GM21576 (cell line): ENCODE data around the gene CR1.
"Not testable (repeated sequence)": the region's sequence is repeated elsewhere in the genome, so short reads cannot be mapped to it uniquely, and the experiment has no call there.

Experiments used
- ATAC-seq: cut with Tn5 transposase; IDR thresholded peaks from one replicate; pipeline ENCODE4 v1.9.1; 2021; ENCODE audit warnings: mild to moderate bottlenecking, moderate library complexity; ENCODE audit not compliant: unreplicated experiment

The CR1 gene

DNA sequence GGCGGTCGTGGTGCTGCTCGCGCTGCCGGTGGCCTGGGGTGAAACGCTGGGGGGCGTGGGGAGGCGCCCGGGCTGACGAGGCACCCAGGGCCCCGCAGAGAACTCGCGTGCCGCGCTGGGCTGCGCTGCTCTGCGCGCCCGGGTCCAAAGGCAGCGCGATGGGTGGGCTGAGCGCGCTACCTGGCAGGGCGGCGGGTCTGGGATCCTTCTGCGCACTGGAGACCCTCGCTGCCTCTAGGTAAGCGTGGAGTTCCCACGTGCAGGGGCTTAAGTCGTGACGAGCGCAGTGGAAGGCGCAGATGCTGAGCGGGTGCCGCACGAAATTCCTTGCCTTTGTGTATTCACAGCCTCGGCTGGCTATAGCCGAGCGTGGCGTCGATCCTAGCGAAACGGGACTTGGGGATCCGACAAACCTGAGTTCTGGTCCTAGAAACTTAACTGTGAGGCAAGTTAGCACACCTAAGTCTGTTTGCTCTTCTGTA lies 173.6 kb downstream of the CR1 start:
- no peak for ATAC-seq

DNA sequence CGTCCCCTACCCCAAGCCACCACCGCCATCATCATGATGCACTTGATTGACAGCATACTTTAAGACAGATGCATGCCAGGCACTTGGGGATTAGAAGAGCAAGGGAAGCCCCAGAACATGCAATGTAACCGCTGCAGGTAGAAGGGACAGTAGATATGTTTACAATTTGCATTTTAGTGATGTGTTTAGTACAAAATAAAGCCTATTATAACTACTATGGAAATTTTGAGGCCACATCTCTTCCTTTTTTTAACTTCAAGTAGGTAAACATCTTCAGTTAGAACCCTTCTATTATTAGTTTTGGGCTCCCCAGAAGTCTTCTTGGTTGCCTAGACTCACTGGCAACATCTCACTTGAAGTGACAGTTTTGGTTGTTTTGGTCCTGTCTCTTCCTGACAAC lies 174.2 kb downstream of the CR1 start:
- ATAC-seq, result peak; percentile 56

- no peak for ATAC-seq
These were observed 175.0 kb downstream of the CR1 start for GRCh38 chr1:207670997-207671396.

GRCh38 chr1:207672522-207673130 lies 176.7 kb downstream of the CR1 start:
- ATAC-seq, result no peak

DNA sequence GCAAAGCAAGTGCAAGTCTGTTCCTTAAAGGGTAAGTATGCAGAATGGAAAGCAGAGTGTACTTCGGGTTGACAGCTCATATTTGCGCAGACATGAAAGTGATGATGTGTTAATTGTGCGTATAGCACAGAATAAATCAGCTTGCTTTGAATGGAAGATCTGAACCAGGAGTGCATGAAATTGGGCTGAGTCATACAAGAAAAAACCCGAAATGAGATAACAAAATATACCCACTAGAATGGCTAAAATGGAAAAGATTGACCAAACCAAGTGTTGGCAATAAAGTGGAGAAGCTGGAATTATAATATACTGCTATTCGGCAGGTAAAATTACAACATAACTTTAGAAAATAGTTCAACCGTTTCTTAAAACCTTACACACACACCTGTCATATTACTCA lies 177.4 kb downstream of the CR1 start:
- ATAC-seq, result no peak

- no peak for ATAC-seq
These were observed 180.2 kb downstream of the CR1 start for GRCh38 chr1:207676153-207676552.

GRCh38 chr1:207680590-207681388 lies 184.8 kb downstream of the CR1 start:
- ATAC-seq, result not testable (repeated sequence)

GRCh38 chr1:207682872-207683434 lies 187.0 kb downstream of the CR1 start:
- not testable (repeated sequence) for ATAC-seq

DNA sequence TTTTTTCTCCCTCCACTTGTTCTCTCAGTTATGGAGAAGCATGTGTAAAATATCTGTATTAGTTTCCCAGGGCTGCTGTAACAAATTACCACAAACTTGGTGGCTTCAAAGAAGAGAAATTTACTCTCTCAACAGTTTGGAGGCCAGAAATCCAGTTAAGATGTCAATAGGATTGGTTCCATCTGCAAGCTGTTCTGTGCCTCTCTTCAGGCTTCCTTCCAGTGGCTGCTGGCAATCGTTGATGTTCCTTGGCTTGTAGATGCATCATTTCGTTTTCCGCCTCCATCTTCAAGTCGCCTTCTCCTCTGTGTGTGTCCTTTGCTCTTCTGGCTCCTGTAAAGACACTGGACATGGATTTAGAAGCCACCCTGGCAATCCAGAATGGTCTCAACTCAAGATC lies 194.6 kb downstream of the CR1 start:
- not testable (repeated sequence) for ATAC-seq

DNA sequence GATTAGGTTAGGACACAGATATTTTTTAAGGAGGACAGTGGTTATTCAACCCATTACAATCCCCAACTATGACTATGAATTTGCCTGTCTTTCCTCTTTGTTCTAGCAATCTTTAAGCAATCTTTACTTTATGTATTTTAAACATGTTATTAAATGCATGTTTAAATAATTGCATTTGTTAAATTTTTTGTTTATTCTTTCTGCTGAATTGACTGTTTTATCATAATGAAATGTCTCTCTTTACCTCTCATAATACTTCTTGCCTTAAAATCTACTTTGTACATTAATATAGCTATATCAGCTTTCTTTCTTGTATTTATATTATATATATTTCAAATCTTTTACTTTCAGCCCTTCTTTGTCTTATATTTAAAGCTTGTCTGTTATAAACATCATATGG lies 195.1 kb downstream of the CR1 start:
- no peak for ATAC-seq
